Smooth muscle cell (in vitro differentiated cells): Measurements from ENCODE around the gene TNFSF12. TPM values are rescaled to one million over a fixed set of nuclear protein-coding genes. Genes with fewer than 3 reads are reported as not detected.

Source experiments
- DNase-seq: peaks from one replicate; lab custom pipeline; 2025; ENCODE audit not compliant: unreplicated experiment; lab: John Stamatoyannopoulos, UW
- H2AFZ ChIP-seq: fragments of 200-600 bp; sonication (generic); 2 replicates; pipeline ENCODE4 v1.6.0; 2016; ENCODE audit warnings: antibody characterized with exemption, low read depth, mild to moderate bottlenecking
- H3F3A ChIP-seq: fragments of 200-600 bp; sonication (generic); 2 replicates; pipeline ENCODE4 v1.6.0; 2017; ENCODE audit warnings: antibody characterized with exemption, low read depth
- H3K27ac ChIP-seq: fragments of 200-600 bp; sonication (generic); 2 replicates; pipeline ENCODE4 v1.5.1; 2016; ENCODE audit warnings: low read depth, mild to moderate bottlenecking
- H3K27me3 ChIP-seq: fragments of 200-600 bp; sonication (generic); 2 replicates; pipeline ENCODE4 v1.6.1; 2016; ENCODE audit warnings: low read depth, mild to moderate bottlenecking
- H3K36me3 ChIP-seq: fragments of 200-600 bp; sonication (generic); 2 replicates; pipeline ENCODE4 v1.5.1; 2016; ENCODE audit warnings: low read depth
- H3K4me1 ChIP-seq: fragments of 200-600 bp; sonication (generic); 2 replicates; pipeline ENCODE4 v1.5.1; 2016; ENCODE audit warnings: low read depth
- H3K4me2 ChIP-seq: fragments of 200-600 bp; sonication (generic); 2 replicates; pipeline ENCODE4 v1.6.0; 2016; ENCODE audit warnings: mild to moderate bottlenecking
- H3K4me3 ChIP-seq: fragments of 200-600 bp; sonication (generic); 2 replicates; pipeline ENCODE4 v1.5.1; 2016; ENCODE audit warnings: mild to moderate bottlenecking
- H3K79me2 ChIP-seq: fragments of 200-600 bp; sonication (generic); 2 replicates; pipeline ENCODE4 v1.6.0; 2016; ENCODE audit warnings: low read depth, mild to moderate bottlenecking
- H3K9ac ChIP-seq: fragments of 200-600 bp; sonication (generic); 2 replicates; pipeline ENCODE4 v1.6.0; 2016; ENCODE audit warnings: low read depth
- H3K9me3 ChIP-seq: fragments of 200-600 bp; sonication (generic); replicated peaks from 2 replicates; pipeline ENCODE4 v1.5.1; 2016; ENCODE audit warnings: low read depth
- H4K20me1 ChIP-seq: fragments of 200-600 bp; sonication (generic); 2 replicates; pipeline ENCODE4 v1.6.0; 2016; ENCODE audit warnings: low read depth
- CTCF ChIP-seq: fragments of 200-600 bp; sonication (generic); IDR thresholded peaks from 2 replicates; pipeline ENCODE4 v1.5.1; 2017; ENCODE audit warnings: borderline replicate concordance, mild to moderate bottlenecking, antibody characterized with exemption; ENCODE audit not compliant: insufficient read depth, poor library complexity, severe bottlenecking
- WGBS: methylation state at CpG from one replicate; pipeline ENCODE4 v1.1.7; 2016; ENCODE audit warnings: low lambda C conversion rate; 5-methylcytosine and 5-hydroxymethylcytosine counted together
- polyA plus RNA-seq: library from polyadenylated mRNA; unstranded; fragments of >200 nt; fragmentation: Nextera tagmentation; extraction: Ambion mirVana; gene quantifications from 2 replicates; pipeline ENCODE4 v1.2.1, GENCODE V29; 2016
- total RNA-seq: library from RNA; depleted of rRNA; stranded (reverse); fragments of >200 nt; gene quantifications from 2 replicates; pipeline ENCODE4 v1.2.3, GENCODE V29; 2014

The TNFSF12 gene
- total and polyA plus RNA-seq, 2 experiments from 2014 or later: 6.2 to 13.6 TPM

GRCh38 chr17:7560172-7561027 is 11.5 kb downstream of the TNFSF12 start:
- Histone ChIP-seq H3K27me3 (no peaks in the 10 kb centered on the region), H3K4me2 (peak overlapping the region; percentile 97), H3K9me3 (no peaks in the 10 kb centered on the region), H2AFZ (peak overlapping the region; percentile 9), H4K20me1 (no peaks in the 10 kb centered on the region), H3K36me3 (peaks cover 3% of the 10 kb centered on the region), H3K4me1 (peaks cover 26% of the 10 kb centered on the region), H3K79me2 (peaks cover 35% of the 10 kb centered on the region), H3K9ac (no peak overlapping the region), H3K4me3 (peak overlapping the region; percentile 97), H3F3A (peaks cover 5% of the 10 kb centered on the region), H3K27ac (peak overlapping the region; percentile 4)
- WGBS: 34% methylated on average over 22 of the region's 22 CpGs
- DNase-seq: no peak
- TF ChIP-seq CTCF: peak; percentile 45

DNA sequence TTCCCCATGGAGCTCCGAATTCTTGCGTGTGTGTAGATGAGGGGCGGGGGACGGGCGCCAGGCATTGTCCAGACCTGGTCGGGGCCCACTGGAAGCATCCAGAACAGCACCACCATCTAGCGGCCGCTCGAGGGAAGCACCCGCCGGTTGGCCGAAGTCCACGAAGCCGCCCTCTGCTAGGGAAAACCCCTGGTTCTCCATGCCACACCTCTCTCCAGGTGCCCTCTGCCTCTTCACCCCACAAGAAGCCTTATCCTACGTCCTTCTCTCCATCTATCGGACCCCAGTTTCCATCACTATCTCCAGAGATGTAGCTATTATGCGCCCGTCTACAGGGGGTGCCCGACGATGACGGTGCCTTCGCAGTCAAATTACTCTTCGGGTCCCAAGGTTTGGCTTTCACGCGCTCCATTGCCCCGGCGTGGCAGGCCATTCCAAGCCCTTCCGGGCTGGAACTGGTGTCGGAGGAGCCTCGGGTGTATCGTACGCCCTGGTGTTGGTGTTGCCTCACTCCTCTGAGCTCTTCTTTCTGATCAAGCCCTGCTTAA is 12.2 kb downstream of the TNFSF12 start:
- Histone ChIP-seq H3K79me2 (peaks cover 38% of the 10 kb centered on the region), H2AFZ (peak overlapping the region; percentile 97), H3K27ac (peak overlapping the region; percentile 88), H3K27me3 (no peaks in the 10 kb centered on the region), H3F3A (peaks cover 5% of the 10 kb centered on the region), H3K4me3 (peak overlapping the region; percentile 97), H3K4me1 (peaks cover 26% of the 10 kb centered on the region), H4K20me1 (no peaks in the 10 kb centered on the region), H3K36me3 (peaks cover 9% of the 10 kb centered on the region), H3K9me3 (no peaks in the 10 kb centered on the region), H3K4me2 (peak overlapping the region; percentile 97), H3K9ac (peak overlapping the region; percentile 89)
- TF ChIP-seq CTCF: peak; percentile 63
- WGBS: under 1% methylated on average over 32 of the region's 32 CpGs
- peak; percentile 72 for DNase-seq

DNA sequence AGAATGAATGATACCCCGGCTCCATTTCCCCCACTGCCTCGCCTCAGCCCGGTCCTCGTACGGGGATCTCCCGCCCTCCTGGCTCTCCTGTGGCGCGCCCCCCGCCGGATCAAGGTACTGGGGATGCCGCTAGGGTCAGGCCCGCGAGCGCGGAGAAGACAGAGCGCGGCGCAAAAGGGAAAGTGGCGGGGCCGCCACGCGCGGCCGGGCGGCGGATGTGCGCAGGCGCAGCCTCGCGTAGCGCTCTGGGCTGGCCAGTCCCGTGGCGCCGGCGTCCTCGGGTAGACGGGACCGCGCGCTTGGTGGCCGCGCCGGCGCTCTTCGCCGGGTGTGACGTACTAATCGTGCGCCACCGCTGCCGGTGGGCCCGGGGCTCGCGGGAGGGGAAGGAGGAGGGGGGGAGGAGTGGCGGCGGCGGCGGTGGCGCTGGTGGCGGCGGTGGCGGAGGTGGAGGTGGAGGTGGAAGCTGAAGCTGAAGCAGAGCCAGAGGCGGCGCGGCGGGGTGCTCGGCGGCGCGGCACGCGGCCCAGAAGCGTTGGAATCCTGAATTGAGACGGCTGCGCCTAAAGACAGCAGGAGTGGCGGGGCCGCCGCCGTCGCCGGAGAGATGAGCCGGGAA is 12.8 kb downstream of the TNFSF12 start, which contains the start of gene SENP3:
Gene SENP3 (plus strand): TSS at position 331 of the 619 bp plus-strand sequence. CDS start 1,158 bp downstream, outside the sequence.
- WGBS: under 1% methylated on average over 50 of the region's 82 CpGs
- no peak for TF ChIP-seq CTCF
- Histone ChIP-seq H3K9ac (peak within 1 kb of the TSS; percentile 89), H3K36me3 (peaks cover 9% of the 10 kb centered on the region), H3K79me2 (peaks cover 44% of the 10 kb centered on the region), H3F3A (peaks cover 5% of the 10 kb centered on the region), H2AFZ (peak within 1 kb of the TSS; percentile 97), H3K4me3 (peak within 1 kb of the TSS; percentile 97), H3K27me3 (no peaks in the 10 kb centered on the region), H3K27ac (peak within 1 kb of the TSS; percentile 88), H3K9me3 (no peaks in the 10 kb centered on the region), H3K4me2 (peak within 1 kb of the TSS; percentile 97), H3K4me1 (peaks cover 26% of the 10 kb centered on the region), H4K20me1 (no peaks in the 10 kb centered on the region)
- DNase-seq: peak; percentile 82
